Nucleus accumbens (tissue), 56 donors: Measurements from ENCODE around the gene ACSL1.
"Not testable (repeated sequence)": the region's sequence is repeated elsewhere in the genome, so short reads cannot be mapped to it uniquely, and the experiment has no call there.

Experiments
- DNase-seq, 56 donors: peaks; one replicate each; lab custom pipeline; 2025; lab: John Stamatoyannopoulos, UW

The ACSL1 gene

GRCh38 chr4:184844742-184845141, 19.0 kb upstream of the ACSL1 start:
- DNase-seq = no peak

GRCh38 chr4:184843984-184844554, 18.3 kb upstream of the ACSL1 start:
- peak in 13 of 56 donors; percentile 3 to 62 (median 26) for DNase-seq

GRCh38 chr4:184839075-184839399, 13.3 kb upstream of the ACSL1 start:
- DNase-seq = not testable (repeated sequence)

DNA sequence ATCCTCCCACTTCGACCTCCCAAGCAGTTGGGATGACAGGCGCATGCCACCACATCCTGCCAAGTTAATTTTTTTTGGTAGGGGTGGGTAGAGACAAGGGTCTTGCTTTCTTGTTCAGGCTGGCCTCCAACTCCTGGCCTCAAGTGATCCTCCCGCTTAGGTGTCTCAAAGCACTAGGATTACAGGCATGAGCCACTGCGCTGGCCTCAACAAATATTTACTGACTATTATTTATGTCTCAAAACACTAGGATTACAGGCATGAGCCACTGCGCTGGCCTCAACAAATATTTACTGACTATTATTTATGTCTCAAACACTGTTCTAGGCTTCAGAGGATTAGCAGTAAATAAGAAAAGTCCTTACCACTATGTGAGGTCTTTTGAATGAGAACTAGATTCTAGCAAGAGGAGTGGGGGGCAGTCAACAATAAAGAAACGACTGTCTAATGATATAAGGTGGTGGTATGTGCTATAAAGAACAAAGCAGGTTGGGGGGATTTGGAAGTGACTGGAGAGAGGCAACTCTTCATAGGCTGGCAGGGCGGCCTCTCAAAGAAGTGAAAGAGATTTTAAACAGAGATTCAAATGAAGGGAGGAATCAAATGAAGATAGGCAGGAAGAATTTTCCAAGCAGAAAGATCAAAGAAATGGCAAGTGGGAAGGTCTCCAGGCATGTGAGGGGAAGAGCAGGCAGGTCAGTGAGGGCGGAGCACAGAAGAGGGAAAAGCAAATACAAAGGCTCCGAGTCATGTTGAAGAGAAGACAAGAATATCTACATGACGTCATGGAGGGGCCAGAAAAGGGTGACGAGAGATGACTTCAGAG, 12.7 kb upstream of the ACSL1 start:
- no peak for DNase-seq

GRCh38 chr4:184836613-184837012, 10.8 kb upstream of the ACSL1 start:
- DNase-seq = no peak

GRCh38 chr4:184833046-184833838, 7.5 kb upstream of the ACSL1 start:
- no peak for DNase-seq

GRCh38 chr4:184831153-184831552, 5.4 kb upstream of the ACSL1 start:
- DNase-seq = no peak

GRCh38 chr4:184826691-184827270, 1.0 kb upstream of the ACSL1 start:
- DNase-seq = no peak

DNA sequence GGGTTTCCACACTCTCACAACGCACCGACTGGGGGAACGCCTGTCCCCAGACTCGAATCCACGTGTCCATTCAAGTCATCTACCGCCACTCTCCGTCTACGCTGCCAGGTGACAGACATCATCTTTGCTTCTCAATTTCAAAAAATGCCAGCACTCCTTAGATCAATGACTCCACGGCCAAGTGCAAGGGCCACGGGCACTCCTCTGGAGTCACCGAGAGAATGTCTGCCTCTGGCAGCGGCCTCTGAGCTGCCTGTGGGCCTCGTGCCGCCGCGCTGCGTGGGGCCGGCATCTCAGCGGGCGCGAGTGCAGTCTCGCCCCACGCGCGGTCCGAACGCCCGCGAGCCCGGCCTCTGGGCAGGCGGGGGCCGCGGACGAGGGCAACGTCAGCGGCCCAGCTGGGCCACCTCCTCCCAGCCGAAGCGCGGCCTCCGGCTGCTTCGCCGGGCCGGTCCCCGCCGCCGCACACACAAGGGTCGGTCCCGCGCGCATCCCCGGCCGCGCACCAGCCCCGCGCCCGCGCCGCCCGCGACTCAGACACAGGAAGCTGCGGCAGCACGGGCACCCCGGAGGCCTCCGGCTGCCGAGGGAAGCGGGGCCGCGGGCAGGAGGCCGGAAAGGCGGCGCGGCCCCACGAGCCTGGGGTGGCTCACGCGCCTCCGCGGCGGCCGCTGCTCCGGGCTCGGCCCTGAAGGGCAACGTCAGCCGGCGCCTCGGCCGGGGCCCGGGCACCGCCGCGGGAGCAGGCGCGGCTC, 450 bp downstream of the ACSL1 start:
- peak in 8 of 56 donors; percentile 41 to 68 (median 53) for DNase-seq

DNA sequence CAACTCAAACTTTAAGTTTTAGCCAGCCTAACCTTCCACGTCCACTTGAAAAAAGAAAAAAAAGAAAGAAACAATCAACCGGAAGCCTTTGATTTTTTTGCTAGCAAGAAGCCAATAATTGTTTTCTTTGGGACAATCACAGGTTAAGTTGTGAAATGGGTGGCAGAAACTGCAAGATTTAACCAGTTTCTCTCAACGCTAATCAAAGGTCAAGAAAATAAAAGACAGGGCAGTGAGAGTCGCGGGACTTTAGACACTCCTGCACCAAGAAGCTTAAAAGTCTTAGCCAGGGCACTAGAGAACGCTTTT, 1.0 kb downstream of the ACSL1 start:
- no peak for DNase-seq

- DNase-seq = no peak
These were observed 1.5 kb downstream of the ACSL1 start for GRCh38 chr4:184824081-184824775.

DNA sequence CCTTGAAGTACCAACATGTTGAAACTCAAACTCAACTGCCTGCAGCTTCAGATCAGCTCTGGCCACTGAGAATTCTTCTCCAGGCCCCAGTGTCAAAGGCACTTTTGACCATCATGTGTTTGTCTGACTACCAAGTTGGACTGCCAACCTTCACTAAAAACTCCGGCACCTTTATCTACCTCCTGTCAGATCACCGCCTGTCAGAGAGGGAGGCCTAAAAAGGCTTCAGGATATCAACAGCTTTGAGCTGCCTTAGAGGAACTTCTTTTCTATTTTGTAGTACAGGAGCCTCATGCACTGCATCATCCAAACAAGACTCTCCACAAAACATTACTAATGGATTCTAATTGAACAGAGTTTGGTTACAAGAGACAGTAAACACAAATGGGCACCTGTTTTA, 2.8 kb downstream of the ACSL1 start:
- no peak for DNase-seq

GRCh38 chr4:184822356-184822755, 3.4 kb downstream of the ACSL1 start:
- DNase-seq = no peak

DNA sequence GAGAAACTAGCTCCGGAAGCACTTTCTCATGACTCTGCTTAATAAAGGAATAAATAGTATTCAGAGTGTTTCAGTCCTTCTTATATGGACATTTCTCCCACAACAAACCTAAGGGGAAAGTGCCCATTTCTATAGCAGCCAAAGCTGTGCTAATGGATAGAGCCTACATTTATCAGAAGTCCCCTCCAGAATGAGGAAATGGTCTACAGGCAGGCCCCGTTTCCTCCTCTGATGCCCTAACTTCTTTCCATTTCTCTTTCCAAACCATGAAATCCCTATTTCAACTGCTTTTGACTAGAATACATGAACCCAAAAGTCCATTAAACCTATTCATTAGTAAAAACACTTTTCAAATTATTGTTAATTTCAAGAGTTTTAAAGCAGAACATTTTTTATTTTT, 4.5 kb downstream of the ACSL1 start:
- DNase-seq = no peak

DNA sequence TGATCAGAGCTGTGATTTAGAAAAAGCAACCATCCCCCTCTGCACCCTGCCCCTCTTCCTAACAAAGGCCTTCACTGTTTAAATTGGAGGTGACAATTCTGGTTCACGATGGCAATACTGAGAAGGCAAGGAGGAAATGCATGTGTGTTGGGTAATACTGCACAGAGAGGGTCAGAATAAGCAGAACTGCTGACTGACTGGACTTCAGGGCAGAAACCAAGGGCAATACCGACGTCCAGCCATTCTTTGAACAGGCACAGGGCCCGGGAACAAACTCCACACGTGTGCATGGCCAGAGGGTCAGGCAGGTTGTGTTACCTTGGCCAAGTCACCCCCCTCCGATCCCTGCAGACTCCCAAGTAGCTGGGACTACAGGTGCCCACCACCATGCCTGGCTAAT, 6.0 kb downstream of the ACSL1 start:
- no peak for DNase-seq

- no peak for DNase-seq
These were observed 7.6 kb downstream of the ACSL1 start for GRCh38 chr4:184818216-184818564.

DNA sequence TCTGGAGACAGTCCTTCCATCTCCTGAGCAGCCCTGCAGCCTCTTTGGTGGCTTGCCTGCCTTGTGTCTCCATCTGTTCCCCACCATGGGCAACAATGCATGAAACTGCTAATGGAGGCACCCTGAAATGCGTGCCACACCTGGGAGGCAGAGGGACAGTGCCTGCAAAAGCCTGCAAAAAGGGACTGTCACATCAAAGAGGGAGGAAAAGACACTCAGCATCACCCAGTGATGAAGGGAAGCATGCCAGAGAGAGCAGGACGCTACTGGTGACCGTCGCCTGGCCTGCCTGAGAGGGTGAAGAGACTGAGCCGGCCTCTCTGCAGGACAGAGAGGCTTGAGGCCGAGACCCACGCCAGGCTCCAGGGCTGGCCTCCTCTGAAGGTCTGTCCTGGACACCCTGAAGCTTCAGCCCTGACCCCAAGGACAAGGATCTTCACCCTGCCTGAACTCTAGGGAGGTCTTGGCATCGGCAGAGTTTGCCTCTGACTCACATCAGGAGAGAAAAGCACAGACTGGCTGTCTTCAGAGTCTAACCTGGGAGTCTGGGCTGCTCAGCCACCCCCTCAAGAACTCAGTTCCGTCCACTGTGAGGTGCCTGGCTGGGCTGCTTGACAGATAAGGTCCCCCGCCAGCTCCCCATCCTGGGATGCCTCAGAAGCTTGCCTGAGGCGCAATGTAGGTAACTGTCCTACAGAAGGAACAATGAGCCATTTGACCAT, 8.1 kb downstream of the ACSL1 start:
- DNase-seq = no peak

DNA sequence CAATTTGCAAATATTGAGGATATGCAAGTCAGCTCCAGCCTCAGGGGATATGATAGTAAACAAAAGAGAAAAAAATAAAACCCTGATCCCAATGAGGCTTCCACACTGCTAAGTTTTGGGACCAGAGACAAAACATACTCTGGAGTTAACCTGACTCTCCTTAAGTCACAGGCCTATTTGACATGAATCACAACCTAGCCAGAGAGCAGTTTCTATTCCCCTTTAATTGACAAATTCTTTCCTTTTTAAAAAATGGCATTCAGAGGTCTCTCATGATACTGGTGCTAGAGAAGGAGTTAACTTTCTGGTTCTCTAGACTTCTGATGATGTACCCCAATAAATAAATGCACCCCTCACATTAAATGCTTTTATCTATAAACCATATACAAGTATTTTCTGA, 8.8 kb downstream of the ACSL1 start:
- no peak for DNase-seq

DNA sequence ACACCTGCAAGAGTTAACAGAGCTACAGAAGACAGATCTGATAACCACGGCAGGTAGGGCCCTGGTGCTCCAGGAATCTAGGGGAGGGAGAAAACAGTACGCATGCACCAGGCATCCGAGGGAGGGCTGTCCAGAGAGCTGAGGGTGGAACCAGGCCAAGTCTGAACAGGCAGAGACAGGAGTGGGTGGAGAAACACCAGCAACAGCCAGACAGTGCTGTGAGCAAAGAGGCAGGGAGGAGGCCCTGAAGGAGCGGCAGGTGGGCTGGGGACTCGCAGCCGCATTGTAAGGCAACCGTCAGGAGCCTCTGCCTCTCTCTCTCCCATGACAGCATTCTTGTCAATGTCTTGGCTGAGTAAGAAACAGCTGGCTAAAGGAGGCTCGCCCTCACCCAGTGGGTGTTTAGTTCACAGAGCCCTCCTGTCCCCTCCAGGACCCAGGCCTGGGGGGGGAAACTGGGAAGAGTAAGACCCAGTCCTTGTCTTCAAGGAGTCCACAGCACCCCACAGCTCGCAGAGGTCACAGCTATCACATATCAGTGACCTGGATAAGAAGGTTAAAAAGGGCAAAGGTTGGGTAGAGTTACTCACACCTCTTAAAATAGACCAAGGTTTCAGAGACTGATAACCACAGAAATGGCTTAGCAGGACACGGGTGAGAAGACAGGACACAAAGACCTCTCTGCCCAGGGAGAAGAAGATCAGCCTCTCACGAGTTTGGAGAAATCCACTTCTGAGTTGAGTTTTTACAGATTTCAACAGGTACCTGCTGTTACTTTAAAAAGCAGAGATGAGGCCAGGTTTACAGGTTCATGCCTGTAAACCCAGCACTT, 10.5 kb downstream of the ACSL1 start:
- DNase-seq = peak in 46 of 56 donors; percentile 4 to 76 (median 37)
